ENCODE measurements around the gene NDUFA13. TPM values are rescaled to one million over a fixed set of nuclear protein-coding genes. Genes with fewer than 3 reads are reported as not detected.

The NDUFA13 gene
- total RNA-seq, 1 donor, result 68.8 TPM

GRCh38 chr19:19514881-19515641 is 964 bp upstream of the NDUFA13 start, which contains the start of gene TSSK6:
TSSK6 (minus strand) TSS chr19:19515548; CDS start chr19:19515427, 121 bp downstream.
- peak within 1 kb of the TSS; percentile 76 for H3K4me3 ChIP-seq (ENCODE audit: low read length)
- H3K27me3 ChIP-seq (ENCODE audit: insufficient read depth, low read length), result no peaks in the 10 kb centered on the region
- H3K4me1 ChIP-seq (ENCODE audit: insufficient read depth, low read length), result peaks cover 28% of the 10 kb centered on the region
- H3K9me3 ChIP-seq (ENCODE audit: low read depth, low read length), result no peaks in the 10 kb centered on the region

GRCh38 chr19:19517235-19517619 is 1.2 kb downstream of the NDUFA13 start:
- Histone ChIP-seq H3K27me3 (ENCODE audit: insufficient read depth, low read length) (no peaks in the 10 kb centered on the region), H3K4me3 (ENCODE audit: low read length) (no peak overlapping the region), H3K4me1 (ENCODE audit: insufficient read depth, low read length) (peaks cover 28% of the 10 kb centered on the region), H3K9me3 (ENCODE audit: low read depth, low read length) (no peaks in the 10 kb centered on the region)

DNA sequence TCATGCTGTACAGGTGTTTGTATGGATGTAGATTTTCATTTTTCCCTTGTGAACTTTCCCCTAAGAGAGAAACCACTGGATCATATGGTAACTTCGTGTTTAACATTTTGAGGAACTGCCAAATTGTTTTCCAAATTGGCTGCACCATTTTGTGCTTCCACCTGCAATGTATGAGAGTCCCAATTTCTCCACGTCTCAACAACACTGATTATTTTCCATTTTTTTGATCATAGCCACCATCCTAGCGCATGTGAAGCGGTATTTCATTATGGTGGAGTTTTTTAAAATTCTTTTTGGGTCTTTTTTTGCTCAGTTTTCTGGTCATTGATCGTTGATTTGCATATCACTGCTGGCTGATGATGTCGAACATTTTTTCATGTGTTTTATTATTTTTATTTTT is 5.0 kb downstream of the NDUFA13 start:
- peaks cover 21% of the 10 kb centered on the region for H3K4me1 ChIP-seq (ENCODE audit: insufficient read depth, low read length)
- no peaks in the 10 kb centered on the region for H3K27me3 ChIP-seq (ENCODE audit: insufficient read depth, low read length)
- H3K4me3 ChIP-seq (ENCODE audit: low read length), result no peak overlapping the region
- no peaks in the 10 kb centered on the region for H3K9me3 ChIP-seq (ENCODE audit: low read depth, low read length)

- Histone ChIP-seq H3K4me3 (ENCODE audit: low read length) (no peak overlapping the region), H3K27me3 (ENCODE audit: insufficient read depth, low read length) (no peaks in the 10 kb centered on the region), H3K9me3 (ENCODE audit: low read depth, low read length) (no peaks in the 10 kb centered on the region)
Observed at GRCh38 chr19:19523177-19523576, 7.2 kb downstream of the NDUFA13 start.

DNA sequence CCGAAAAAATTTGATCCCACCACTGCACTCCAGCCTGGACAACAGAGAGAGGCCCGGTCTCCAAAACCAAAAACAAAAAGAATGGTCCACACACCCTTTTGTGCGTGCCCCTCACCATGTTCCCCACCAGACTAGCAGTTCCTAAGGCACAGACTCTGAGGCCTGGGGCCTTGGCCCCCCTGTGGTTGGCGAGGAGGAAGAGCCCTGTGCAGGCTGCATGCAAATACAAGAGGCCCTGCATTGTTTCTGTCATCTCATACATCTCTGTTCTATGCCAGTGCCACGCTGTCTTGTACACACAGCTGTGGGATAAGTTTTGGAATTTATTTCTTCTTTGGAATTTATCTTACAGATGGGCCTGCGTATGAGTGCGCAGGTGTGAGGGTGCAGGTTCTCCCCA is 8.0 kb downstream of the NDUFA13 start:
- H3K4me3 ChIP-seq (ENCODE audit: low read length), result no peak overlapping the region
- H3K9me3 ChIP-seq (ENCODE audit: low read depth, low read length), result no peaks in the 10 kb centered on the region
- H3K27me3 ChIP-seq (ENCODE audit: insufficient read depth, low read length), result no peaks in the 10 kb centered on the region
- H3K4me1 ChIP-seq (ENCODE audit: insufficient read depth, low read length), result peaks cover 3% of the 10 kb centered on the region

More at GRCh38 chr19:19523177-19523576, 7.2 kb downstream of the NDUFA13 start:
- peaks cover 3% of the 10 kb centered on the region for H3K4me1 ChIP-seq (ENCODE audit: insufficient read depth, low read length)

- H3K4me3 ChIP-seq (ENCODE audit: low read length), result no peak overlapping the region
- no peaks in the 10 kb centered on the region for H3K27me3 ChIP-seq (ENCODE audit: insufficient read depth, low read length)
- no peaks in the 10 kb centered on the region for H3K9me3 ChIP-seq (ENCODE audit: low read depth, low read length)
- no peaks in the 10 kb centered on the region for H3K4me1 ChIP-seq (ENCODE audit: insufficient read depth, low read length)
Observed at GRCh38 chr19:19525611-19526380, 9.8 kb downstream of the NDUFA13 start.

DNA sequence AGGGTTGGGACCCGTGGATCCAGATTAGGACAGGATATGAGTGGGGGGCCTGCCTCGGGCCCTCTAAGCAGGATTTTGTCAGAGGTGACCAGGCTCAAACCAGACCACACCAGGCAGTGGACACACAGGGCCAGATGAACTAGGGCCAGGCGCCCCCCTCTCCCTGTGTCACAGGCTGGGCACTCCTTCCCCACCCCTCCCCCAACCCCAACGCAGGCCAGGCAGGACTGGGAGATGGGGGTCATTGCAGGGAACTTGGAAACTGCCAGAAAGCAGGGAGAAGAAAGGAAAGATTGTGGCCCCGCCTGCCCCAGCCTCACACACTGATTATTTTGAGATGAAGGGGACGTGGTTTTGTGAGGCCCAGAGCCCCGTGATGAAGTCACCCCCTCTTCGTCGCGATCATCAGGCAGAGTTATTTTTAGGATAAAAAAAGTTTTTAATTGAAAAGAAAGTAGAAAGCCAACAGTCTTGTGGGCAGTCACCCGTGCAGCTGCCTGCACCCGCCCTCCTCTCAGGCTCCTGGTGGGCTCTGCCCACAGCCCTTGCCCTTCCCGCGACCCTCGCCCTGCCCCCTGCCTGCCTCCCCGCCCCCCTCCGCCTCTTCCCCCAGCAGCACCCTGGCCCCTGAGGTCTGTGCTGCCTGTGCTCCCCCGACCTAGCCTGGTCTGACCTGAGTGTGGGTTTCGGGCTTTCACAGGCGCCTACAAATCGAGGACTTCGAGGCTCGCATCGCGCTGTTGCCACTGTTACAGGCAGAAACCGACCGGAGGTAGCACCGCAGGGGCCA is 10.8 kb downstream of the NDUFA13 start:
- Histone ChIP-seq H3K4me3 (ENCODE audit: low read length) (no peak overlapping the region), H3K27me3 (ENCODE audit: insufficient read depth, low read length) (no peaks in the 10 kb centered on the region), H3K9me3 (ENCODE audit: low read depth, low read length) (no peaks in the 10 kb centered on the region), H3K4me1 (ENCODE audit: insufficient read depth, low read length) (no peaks in the 10 kb centered on the region)

GRCh38 chr19:19527371-19527656 is 11.3 kb downstream of the NDUFA13 start:
- Histone ChIP-seq H3K4me3 (ENCODE audit: low read length) (no peak overlapping the region), H3K4me1 (ENCODE audit: insufficient read depth, low read length) (peaks cover 4% of the 10 kb centered on the region), H3K9me3 (ENCODE audit: low read depth, low read length) (no peaks in the 10 kb centered on the region), H3K27me3 (ENCODE audit: insufficient read depth, low read length) (no peaks in the 10 kb centered on the region)

DNA sequence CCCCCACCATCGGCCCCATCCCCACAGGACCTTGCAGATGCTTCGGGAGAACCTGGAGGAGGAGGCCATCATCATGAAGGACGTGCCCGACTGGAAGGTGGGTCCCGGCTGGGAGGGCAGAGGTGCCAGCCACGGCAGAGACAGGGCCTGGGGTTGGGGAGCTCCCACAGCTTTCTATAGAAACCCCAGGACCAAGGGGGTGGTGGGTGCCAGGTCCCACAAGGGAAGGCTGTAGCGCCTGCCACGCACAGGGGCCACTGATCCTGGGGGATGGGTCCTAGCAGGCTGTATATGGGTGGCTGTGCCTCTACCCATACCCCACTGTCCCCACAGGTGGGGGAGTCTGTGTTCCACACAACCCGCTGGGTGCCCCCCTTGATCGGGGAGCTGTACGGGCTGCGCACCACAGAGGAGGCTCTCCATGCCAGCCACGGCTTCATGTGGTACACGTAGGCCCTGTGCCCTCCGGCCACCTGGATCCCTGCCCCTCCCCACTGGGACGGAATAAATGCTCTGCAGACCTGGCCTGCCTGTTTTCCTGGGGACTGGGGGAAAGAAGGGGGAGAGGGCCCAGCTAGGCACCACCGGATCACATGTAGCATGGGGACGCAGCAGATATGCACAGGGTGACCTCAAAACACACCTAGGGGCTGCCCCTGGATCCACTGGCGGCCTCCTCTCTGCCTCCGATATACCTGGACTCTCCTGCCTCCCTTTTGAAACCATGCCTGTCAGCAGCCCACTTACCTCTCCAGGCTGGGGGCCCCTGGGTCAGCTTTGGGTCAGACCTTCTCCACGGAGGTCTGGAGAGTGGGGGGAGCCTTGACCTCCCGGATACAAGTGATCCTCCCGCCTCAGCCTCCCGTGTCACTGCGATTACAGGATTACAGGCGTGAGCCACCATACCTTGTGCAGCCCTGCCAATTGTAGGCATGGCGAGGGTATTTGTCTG is 11.9 kb downstream of the NDUFA13 start:
- no peaks in the 10 kb centered on the region for H3K9me3 ChIP-seq (ENCODE audit: low read depth, low read length)
- no peak overlapping the region for H3K4me3 ChIP-seq (ENCODE audit: low read length)
- peaks cover 6% of the 10 kb centered on the region for H3K4me1 ChIP-seq (ENCODE audit: insufficient read depth, low read length)
- no peaks in the 10 kb centered on the region for H3K27me3 ChIP-seq (ENCODE audit: insufficient read depth, low read length)

GRCh38 chr19:19528721-19529490 is 12.9 kb downstream of the NDUFA13 start, which contains the start of gene YJEFN3:
YJEFN3 (plus strand) TSS chr19:19528911; CDS start chr19:19528933, 22 bp downstream.
- Histone ChIP-seq H3K4me3 (ENCODE audit: low read length) (no peak within 1 kb of the TSS), H3K9me3 (ENCODE audit: low read depth, low read length) (no peaks in the 10 kb centered on the region), H3K27me3 (ENCODE audit: insufficient read depth, low read length) (no peaks in the 10 kb centered on the region), H3K4me1 (ENCODE audit: insufficient read depth, low read length) (peaks cover 6% of the 10 kb centered on the region)

DNA sequence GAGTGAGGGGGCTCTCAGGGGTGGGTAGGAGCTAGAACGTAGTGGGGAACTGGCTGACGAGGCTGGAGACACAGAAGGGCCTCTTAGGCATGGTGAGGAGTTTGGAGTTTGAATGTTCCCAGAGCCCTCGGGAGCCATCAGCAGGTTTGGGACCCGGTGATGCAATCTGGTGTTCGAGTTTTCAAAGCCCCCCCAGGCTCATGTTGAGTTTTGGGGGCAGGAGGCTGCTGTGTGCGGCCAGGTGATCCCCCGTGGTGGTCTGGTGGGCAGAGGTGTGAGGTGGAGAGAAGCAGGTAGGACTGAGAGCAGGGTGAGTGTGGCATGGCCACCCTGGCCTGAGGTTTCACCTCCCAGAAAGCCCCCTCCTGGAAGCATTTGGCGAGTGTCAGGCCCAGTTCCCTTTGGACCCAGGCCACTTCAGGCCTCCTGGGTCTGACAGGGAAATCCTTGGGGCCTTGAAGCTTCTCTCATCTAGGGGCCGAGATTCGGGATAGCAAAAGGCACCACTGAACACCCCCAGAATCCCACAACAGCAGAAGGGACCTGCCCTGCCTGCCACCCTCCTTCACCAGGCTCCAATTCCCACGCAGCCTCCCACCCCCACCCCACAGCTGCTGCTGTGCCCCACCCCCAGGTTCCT is 13.9 kb downstream of the NDUFA13 start:
- no peak overlapping the region for H3K4me3 ChIP-seq (ENCODE audit: low read length)
- no peaks in the 10 kb centered on the region for H3K27me3 ChIP-seq (ENCODE audit: insufficient read depth, low read length)
- peaks cover 6% of the 10 kb centered on the region for H3K4me1 ChIP-seq (ENCODE audit: insufficient read depth, low read length)
- no peaks in the 10 kb centered on the region for H3K9me3 ChIP-seq (ENCODE audit: low read depth, low read length)

GRCh38 chr19:19530423-19530804 is 14.4 kb downstream of the NDUFA13 start:
- H3K4me3 ChIP-seq (ENCODE audit: low read length), result no peak overlapping the region
- H3K9me3 ChIP-seq (ENCODE audit: low read depth, low read length), result no peaks in the 10 kb centered on the region
- peaks cover 6% of the 10 kb centered on the region for H3K4me1 ChIP-seq (ENCODE audit: insufficient read depth, low read length)
- no peaks in the 10 kb centered on the region for H3K27me3 ChIP-seq (ENCODE audit: insufficient read depth, low read length)

- Histone ChIP-seq H3K4me1 (ENCODE audit: insufficient read depth, low read length) (peaks cover 6% of the 10 kb centered on the region), H3K9me3 (ENCODE audit: low read depth, low read length) (no peaks in the 10 kb centered on the region), H3K27me3 (ENCODE audit: insufficient read depth, low read length) (no peaks in the 10 kb centered on the region), H3K4me3 (ENCODE audit: low read length) (no peak overlapping the region)
Observed at GRCh38 chr19:19530889-19531288, 14.9 kb downstream of the NDUFA13 start.
